Immature natural killer cell (primary cell): ENCODE measurements around the gene LMF1. TPM values are rescaled to one million over a fixed set of nuclear protein-coding genes. Genes with fewer than 3 reads are reported as not detected.
"Not testable (repeated sequence)": the region's sequence is repeated elsewhere in the genome, so short reads cannot be mapped to it uniquely, and the experiment has no call there.

Source experiments
- DNase-seq, 3 donors: peaks; one replicate each; pipeline ENCODE4 v3.0.0; 2022; ENCODE audit warnings: mixed read lengths in 1 of 3
- H3K27ac Mint-ChIP-seq, 6 donors: one replicate each; pipeline ENCODE4 v1.8.0; 2020; ENCODE audit warnings: mixed read lengths in 6 of 6, mild to moderate bottlenecking in 5 of 6, inconsistent platforms in 4 of 6, moderate library complexity in 3 of 6
- H3K27me3 Mint-ChIP-seq, 3 donors: one replicate each; pipeline ENCODE4 v1.8.0; 2020 to 2021; ENCODE audit warnings: low read depth in 3 of 3, mild to moderate bottlenecking in 3 of 3, mixed read lengths in 3 of 3, moderate library complexity in 3 of 3, inconsistent platforms in 1 of 3
- H3K36me3 Mint-ChIP-seq, 3 donors: one replicate each; pipeline ENCODE4 v1.8.0; 2020; ENCODE audit warnings: mixed read lengths in 3 of 3, inconsistent platforms in 2 of 3, mild to moderate bottlenecking in 2 of 3
- H3K4me1 Mint-ChIP-seq, 2 donors: one replicate each; pipeline ENCODE4 v1.8.0; 2020; ENCODE audit warnings: inconsistent platforms in 2 of 2, mild to moderate bottlenecking in 2 of 2, mixed read lengths in 2 of 2, moderate library complexity in 1 of 2
- H3K4me3 Mint-ChIP-seq, 5 donors: one replicate each; pipeline ENCODE4 v1.8.0; 2020; ENCODE audit warnings: mild to moderate bottlenecking in 5 of 5, mixed read lengths in 5 of 5, inconsistent platforms in 3 of 5, moderate library complexity in 3 of 5
- H3K9me3 Mint-ChIP-seq, 6 donors: one replicate each; pipeline ENCODE4 v1.8.0; 2020; ENCODE audit warnings: mild to moderate bottlenecking in 6 of 6, mixed read lengths in 6 of 6, inconsistent platforms in 4 of 6, moderate library complexity in 3 of 6
- polyA plus RNA-seq, 3 donors: library from polyadenylated mRNA; unstranded; fragments of 300-500 nt; fragmentation: Illumina TruSeq; gene quantifications; one replicate each; pipeline ENCODE4 v1.2.3, GENCODE V29; 2021

LMF1 gene
- polyA plus RNA-seq, 3 donors from 2014 or later = 12.2 to 15.5 (median 12.6) TPM

DNA sequence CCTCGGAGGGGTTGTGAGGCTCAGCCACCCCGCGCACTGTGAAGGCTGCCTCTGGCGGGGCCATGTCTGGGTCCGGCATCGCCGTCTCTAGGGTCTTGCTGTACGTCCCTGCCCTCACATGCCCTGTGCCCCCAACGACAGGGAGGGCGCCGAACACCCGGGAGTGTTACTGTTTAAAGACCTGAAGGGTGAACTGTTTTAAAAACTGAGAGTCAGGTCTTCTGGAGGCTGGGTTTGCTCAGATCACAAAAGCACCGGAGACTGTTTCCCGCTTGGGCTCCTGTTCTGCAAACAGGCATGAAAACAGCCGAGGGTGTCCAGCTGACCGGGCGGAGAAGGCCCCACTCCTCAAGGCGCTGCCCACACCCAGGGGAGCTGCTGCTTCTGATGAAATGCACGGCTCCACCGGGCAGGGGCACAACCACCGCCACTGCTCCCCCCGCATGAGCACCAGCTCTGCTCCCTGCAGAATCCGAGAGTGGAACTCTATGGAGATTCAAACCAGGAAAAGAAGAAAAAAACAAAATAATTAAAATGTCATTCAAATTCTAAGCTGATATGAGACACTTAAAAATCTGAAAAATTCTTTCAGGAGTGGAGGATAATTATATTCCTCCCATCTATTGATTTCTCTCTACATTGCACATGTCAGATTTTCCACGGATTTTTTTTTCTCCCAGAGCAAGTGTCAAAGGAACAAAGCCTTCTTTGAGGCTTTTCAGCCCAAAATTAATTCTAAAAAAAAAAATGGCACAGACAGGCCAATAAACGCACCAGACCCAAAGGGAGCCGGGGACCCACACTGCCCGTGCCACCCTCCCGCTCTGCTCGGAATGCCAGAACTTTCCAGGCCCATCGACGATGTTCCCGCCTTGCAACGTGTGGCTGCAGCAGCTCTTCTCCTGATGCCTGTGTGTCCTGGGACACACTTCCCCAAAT is 74.3 kb downstream of the LMF1 start:
- no peak overlapping the region for H3K27ac Mint-ChIP-seq
- H3K27me3 Mint-ChIP-seq = peaks cover 0 to 1% (median 0%) of the 10 kb centered on the region in 3 donors
- DNase-seq = no peak
- H3K9me3 Mint-ChIP-seq = no peaks in the 10 kb centered on the region
- no peak overlapping the region for H3K4me3 Mint-ChIP-seq
- H3K4me1 Mint-ChIP-seq = no peaks in the 10 kb centered on the region
- peaks cover 0 to 4% (median 0%) of the 10 kb centered on the region in 3 donors for H3K36me3 Mint-ChIP-seq

DNA sequence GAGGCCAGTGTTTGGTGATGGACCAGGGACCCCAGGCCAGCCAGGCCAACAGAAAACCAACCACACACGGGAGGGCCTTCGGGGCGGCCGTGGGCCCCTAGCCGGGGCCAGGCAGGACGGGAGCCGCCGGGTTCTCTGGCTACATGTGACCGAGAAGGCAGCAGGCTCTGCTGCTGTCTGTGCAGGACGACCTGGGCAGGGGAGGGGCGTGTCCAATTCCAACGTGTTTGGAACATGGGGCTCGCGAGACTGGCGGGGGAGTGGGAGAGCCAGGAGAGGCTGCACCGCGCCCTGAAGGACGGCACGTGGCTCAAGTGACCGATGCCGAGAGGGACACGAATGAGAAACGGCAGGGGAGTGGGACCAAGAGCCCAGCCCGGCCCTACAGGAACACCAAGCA is 75.4 kb downstream of the LMF1 start:
- Mint-ChIP-seq H3K4me1 (no peaks in the 10 kb centered on the region), H3K4me3 (no peak overlapping the region), H3K27me3 (no peaks in the 10 kb centered on the region), H3K9me3 (no peaks in the 10 kb centered on the region), H3K36me3 (peaks cover 0 to 4% (median 0%) of the 10 kb centered on the region in 3 donors), H3K27ac (no peak overlapping the region)
- no peak for DNase-seq

GRCh38 chr16:894841-895240 is 75.9 kb downstream of the LMF1 start:
- Mint-ChIP-seq H3K27me3 (no peaks in the 10 kb centered on the region), H3K9me3 (no peaks in the 10 kb centered on the region), H3K36me3 (peaks cover 0 to 4% (median 0%) of the 10 kb centered on the region in 3 donors), H3K4me3 (no peak overlapping the region), H3K4me1 (no peaks in the 10 kb centered on the region), H3K27ac (no peak overlapping the region)
- DNase-seq = no peak

DNA sequence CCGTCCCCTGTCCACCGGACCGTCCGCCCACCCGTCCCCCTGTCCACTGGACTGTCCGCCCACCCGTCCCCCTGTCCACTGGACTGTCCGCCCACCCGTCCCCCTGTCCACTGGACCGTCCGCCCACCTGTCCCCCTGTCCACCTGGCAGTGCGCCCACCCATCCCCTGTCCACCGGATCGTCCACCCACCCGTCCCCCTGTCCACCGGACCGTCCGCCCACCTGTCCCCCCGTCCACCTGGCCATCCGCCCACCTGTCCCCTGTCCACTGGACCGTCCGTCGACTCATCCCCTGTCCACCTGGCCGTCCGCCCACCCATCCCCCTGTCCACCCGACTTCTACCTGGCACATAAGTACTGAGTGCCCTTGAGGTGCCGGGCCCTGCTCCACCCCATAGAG is 76.6 kb downstream of the LMF1 start:
- no peaks in the 10 kb centered on the region for H3K4me1 Mint-ChIP-seq
- H3K27me3 Mint-ChIP-seq = no peaks in the 10 kb centered on the region
- no peaks in the 10 kb centered on the region for H3K9me3 Mint-ChIP-seq
- H3K4me3 Mint-ChIP-seq = no peak overlapping the region
- H3K27ac Mint-ChIP-seq = no peak overlapping the region
- DNase-seq = no peak
- peaks cover 0 to 4% (median 0%) of the 10 kb centered on the region in 3 donors for H3K36me3 Mint-ChIP-seq

DNA sequence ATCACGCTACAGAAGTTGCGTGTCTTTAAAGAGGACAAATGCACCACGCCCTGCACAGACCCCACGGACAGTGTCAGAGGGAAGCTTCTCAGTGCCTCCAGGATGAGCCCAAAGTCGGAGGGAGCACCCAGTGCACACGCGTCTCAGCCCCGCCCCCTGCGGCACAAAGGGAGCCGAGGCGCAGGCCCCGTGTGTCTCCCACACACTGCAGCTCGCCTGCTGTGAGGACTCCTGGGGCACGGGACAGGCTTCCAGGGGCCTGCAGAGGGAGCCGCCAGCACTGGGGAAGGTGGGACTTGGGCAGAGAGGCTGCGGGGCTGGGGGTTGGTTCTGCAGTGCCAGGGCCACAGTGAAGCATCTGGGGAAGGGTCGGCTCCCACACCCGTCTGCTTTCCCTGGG is 77.4 kb downstream of the LMF1 start:
- H3K27ac Mint-ChIP-seq = no peak overlapping the region
- DNase-seq = no peak
- no peaks in the 10 kb centered on the region for H3K9me3 Mint-ChIP-seq
- no peaks in the 10 kb centered on the region for H3K36me3 Mint-ChIP-seq
- no peaks in the 10 kb centered on the region for H3K27me3 Mint-ChIP-seq
- H3K4me3 Mint-ChIP-seq = no peak overlapping the region
- H3K4me1 Mint-ChIP-seq = no peaks in the 10 kb centered on the region

DNA sequence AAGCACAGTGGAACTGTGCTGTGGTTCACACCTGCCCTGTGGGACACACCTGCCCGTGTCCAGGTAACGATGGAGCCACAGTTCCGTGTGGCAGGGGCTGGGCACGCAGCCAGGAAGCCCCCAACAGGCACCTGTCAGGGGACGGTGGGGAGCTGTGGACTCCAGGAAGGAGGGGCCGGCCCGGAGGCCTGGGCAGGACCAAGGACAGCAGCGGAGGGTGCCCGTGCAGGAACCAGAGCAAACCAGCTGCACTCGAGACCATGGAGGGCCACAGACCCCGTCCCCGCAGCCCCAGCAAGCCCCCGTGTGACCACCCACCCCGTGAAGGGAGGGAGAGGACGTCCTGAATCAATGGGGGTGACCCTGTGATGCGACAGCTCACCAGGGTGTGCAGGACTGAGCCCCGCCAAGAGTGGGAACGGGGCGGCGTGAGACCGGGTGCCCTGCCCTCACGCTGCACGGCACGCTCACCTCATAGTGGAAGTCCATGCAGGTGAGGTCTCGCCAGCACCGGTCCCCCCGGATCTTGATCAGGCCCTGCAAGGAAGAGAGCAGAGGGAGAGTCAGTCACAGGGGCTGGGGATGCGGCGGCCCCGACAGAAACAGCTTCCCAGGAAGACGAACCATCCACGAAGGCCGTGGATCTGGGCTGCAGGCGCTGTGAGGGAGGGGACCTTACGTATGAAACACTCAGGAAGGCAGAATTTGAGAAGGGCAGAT is 78.1 kb downstream of the LMF1 start:
- Mint-ChIP-seq H3K4me1 (no peaks in the 10 kb centered on the region), H3K36me3 (no peaks in the 10 kb centered on the region), H3K9me3 (no peaks in the 10 kb centered on the region), H3K4me3 (no peak overlapping the region), H3K27ac (no peak overlapping the region), H3K27me3 (no peaks in the 10 kb centered on the region)
- no peak for DNase-seq

DNA sequence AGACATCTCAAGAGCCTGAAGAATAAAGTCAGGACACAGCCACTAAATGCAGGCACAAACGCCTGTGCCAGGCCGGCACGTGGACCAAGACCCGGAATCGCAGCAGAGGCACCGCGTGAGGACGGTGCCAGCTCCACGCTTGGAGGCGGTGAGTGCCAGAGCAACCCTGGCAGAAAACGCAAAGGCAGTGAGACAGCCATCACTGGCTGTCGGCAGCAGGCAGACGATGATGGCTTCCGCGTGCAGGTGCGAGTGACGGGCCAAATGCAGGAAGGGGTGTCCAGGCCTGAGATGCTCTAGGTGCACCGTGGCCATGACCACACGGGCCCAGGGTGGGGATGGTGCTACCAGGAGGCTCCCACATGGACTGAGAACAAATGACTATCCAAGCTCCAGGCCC is 78.8 kb downstream of the LMF1 start:
- Mint-ChIP-seq H3K9me3 (no peaks in the 10 kb centered on the region), H3K36me3 (no peaks in the 10 kb centered on the region), H3K4me3 (no peak overlapping the region), H3K27ac (no peak overlapping the region), H3K4me1 (no peaks in the 10 kb centered on the region), H3K27me3 (no peaks in the 10 kb centered on the region)
- no peak for DNase-seq

- Mint-ChIP-seq H3K27ac (no peak overlapping the region), H3K4me1 (no peaks in the 10 kb centered on the region), H3K9me3 (peaks cover 0 to 2% (median 0%) of the 10 kb centered on the region in 6 donors), H3K27me3 (no peaks in the 10 kb centered on the region), H3K36me3 (no peaks in the 10 kb centered on the region), H3K4me3 (no peak overlapping the region)
- no peak for DNase-seq
Measured at GRCh38 chr16:891353-891740, 79.4 kb downstream of the LMF1 start.

GRCh38 chr16:890716-891352 is 80.0 kb downstream of the LMF1 start:
- Mint-ChIP-seq H3K27ac (no peak overlapping the region), H3K27me3 (no peaks in the 10 kb centered on the region), H3K4me1 (no peaks in the 10 kb centered on the region), H3K4me3 (no peak overlapping the region), H3K36me3 (no peaks in the 10 kb centered on the region), H3K9me3 (peaks cover 0 to 2% (median 0%) of the 10 kb centered on the region in 6 donors)
- DNase-seq = no peak

GRCh38 chr16:890217-890616 is 80.6 kb downstream of the LMF1 start:
- H3K27me3 Mint-ChIP-seq = no peaks in the 10 kb centered on the region
- H3K9me3 Mint-ChIP-seq = peaks cover 0 to 2% (median 0%) of the 10 kb centered on the region in 6 donors

GRCh38 chr16:889586-889985 is 81.2 kb downstream of the LMF1 start:
- Mint-ChIP-seq H3K27me3 (no peaks in the 10 kb centered on the region), H3K27ac (no peak overlapping the region), H3K4me3 (no peak overlapping the region), H3K36me3 (no peaks in the 10 kb centered on the region), H3K9me3 (peaks cover 0 to 2% (median 0%) of the 10 kb centered on the region in 6 donors), H3K4me1 (no peaks in the 10 kb centered on the region)
- no peak for DNase-seq

More at GRCh38 chr16:890217-890616, 80.6 kb downstream of the LMF1 start:
- DNase-seq = no peak
- Mint-ChIP-seq H3K27ac (no peak overlapping the region), H3K4me3 (no peak overlapping the region), H3K4me1 (no peaks in the 10 kb centered on the region), H3K36me3 (no peaks in the 10 kb centered on the region)

GRCh38 chr16:888901-889570 is 81.7 kb downstream of the LMF1 start:
- no peak for DNase-seq
- Mint-ChIP-seq H3K9me3 (peaks cover 0 to 2% (median 0%) of the 10 kb centered on the region in 6 donors), H3K4me3 (no peak overlapping the region)

DNA sequence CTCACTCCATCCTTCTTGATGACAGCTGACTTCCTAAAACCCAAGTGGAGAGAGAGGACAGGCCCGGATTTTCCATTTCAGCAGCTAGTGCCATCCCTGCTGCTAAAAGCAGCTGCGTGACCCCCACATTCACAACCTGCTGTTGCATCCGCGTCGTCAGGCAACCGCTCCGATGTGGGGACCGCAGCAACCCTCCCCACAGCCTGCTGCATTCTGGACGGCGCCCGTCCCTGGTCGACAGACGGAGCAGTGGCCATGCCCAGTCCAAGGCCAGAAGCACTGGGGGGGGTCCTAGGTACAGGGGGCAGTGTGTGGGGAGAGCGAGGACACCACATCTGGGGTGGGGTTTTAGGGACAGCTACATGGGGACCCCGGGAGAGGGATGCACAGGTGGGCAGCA is 82.3 kb downstream of the LMF1 start:
- DNase-seq, H3K9me3 Mint-ChIP-seq, H3K36me3 Mint-ChIP-seq, H3K4me3 Mint-ChIP-seq, H3K27me3 Mint-ChIP-seq, H3K27ac Mint-ChIP-seq, H3K4me1 Mint-ChIP-seq: not testable (repeated sequence)

More at GRCh38 chr16:888901-889570, 81.7 kb downstream of the LMF1 start:
- Mint-ChIP-seq H3K27ac (no peak overlapping the region), H3K27me3 (no peaks in the 10 kb centered on the region), H3K4me1 (no peaks in the 10 kb centered on the region), H3K36me3 (no peaks in the 10 kb centered on the region)
